Right lobe of liver (tissue), 4 donors: ENCODE data around the gene ALDOA.

Experiments
- CTCF ChIP-seq, 4 donors: fragments of 200-600 bp in 3 of 4; fragments of 450-650 bp in 1 of 4; IDR thresholded peaks; one replicate each; pipeline versions ENCODE4 v1.5.1 to v1.8.0; 2016 to 2022; ENCODE audit warnings: antibody characterized with exemption in 4 of 4, mild to moderate bottlenecking in 2 of 4
- POLR2A ChIP-seq: fragments of 450-650 bp; IDR thresholded peaks from one replicate; pipeline ENCODE4 v1.6.1; 2017; ENCODE audit warnings: antibody characterized with exemption, mild to moderate bottlenecking
- donor health status: DM: no; HTN: no; CAD: no.
- donor health status: DM: no; HTN: no; CAD: no.
- donor health status: DM: no; HTN: yes; CAD: no.

- TF ChIP-seq CTCF (IDR thresholded peaks at IDR 0.05): peak; percentile 54 to 68 (median 64)
- TF ChIP-seq POLR2A: no peak
Measured at GRCh38 chr16:30032083-30032819, 33.3 kb upstream of the ALDOA start.
